Gastrocnemius medialis (tissue), 4 donors: ENCODE data around the gene TMED10.

Source experiments
- POLR2A ChIP-seq, 2 donors: fragments of 450-650 bp; IDR thresholded peaks; one replicate each; pipeline ENCODE4 v1.6.1; 2017; ENCODE audit warnings: antibody characterized with exemption in 2 of 2, mild to moderate bottlenecking in 2 of 2, moderate library complexity in 2 of 2
- TF ChIP-seq, protein P1 (sequence below), 5 experiments: fragments of 450-650 bp in 3 of 5; fragments of 200-600 bp in 2 of 5; sonication (generic) in 2 of 5; IDR thresholded peaks in 4 of 5; conservative IDR thresholded peaks in 1 of 5; 1 replicate in 4 of 5; 2 replicates in 1 of 5; pipeline ENCODE4 v1.5.1; 2016 to 2019; ENCODE audit warnings: antibody characterized with exemption in 5 of 5, mild to moderate bottlenecking in 3 of 5, moderate library complexity in 3 of 5

DNA sequence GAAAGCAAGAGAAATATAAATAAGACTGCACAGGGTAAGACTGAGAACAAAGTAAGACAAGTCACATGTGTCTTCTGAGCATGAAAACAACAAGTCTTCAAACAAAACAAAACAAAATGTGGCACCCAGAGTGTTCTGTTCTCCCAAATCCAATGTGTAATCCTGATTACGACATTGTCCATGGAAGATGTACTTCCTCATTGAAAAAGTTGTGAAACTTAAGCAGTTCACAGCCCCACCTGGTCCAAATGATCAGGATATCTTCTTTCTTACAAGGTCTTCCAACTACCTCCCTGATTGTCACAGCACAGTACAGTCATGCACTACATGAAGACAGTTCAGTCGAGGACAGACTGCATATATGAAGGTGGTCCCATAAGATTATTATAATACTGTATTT lies 26.3 kb downstream of the TMED10 start:
- peak; percentile 23 to 68 for TF ChIP-seq POLR2A (IDR thresholded peaks at IDR 0.05)
- TF ChIP-seq, protein P1, sequence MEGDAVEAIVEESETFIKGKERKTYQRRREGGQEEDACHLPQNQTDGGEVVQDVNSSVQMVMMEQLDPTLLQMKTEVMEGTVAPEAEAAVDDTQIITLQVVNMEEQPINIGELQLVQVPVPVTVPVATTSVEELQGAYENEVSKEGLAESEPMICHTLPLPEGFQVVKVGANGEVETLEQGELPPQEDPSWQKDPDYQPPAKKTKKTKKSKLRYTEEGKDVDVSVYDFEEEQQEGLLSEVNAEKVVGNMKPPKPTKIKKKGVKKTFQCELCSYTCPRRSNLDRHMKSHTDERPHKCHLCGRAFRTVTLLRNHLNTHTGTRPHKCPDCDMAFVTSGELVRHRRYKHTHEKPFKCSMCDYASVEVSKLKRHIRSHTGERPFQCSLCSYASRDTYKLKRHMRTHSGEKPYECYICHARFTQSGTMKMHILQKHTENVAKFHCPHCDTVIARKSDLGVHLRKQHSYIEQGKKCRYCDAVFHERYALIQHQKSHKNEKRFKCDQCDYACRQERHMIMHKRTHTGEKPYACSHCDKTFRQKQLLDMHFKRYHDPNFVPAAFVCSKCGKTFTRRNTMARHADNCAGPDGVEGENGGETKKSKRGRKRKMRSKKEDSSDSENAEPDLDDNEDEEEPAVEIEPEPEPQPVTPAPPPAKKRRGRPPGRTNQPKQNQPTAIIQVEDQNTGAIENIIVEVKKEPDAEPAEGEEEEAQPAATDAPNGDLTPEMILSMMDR (IDR thresholded peaks at IDR 0.05 in 4 of 5, conservative IDR thresholded peaks at IDR 0.05 in 1 of 5): no peak
